Aorta (tissue), 5 donors: ENCODE results near the gene TNIP1. TPM values are rescaled to one million over a fixed set of nuclear protein-coding genes. Genes with fewer than 3 reads are reported as not detected.

ENCODE experiments used
- ATAC-seq: fragments of 200-7000 bp; cut with Tn5 transposase; one replicate; pipeline ENCODE4 v1.9.1; 2022; ENCODE audit warnings: moderate library complexity; ENCODE audit not compliant: low FRiP score
- DNase-seq, 2 donors: peaks; one replicate each; pipeline ENCODE4 v3.0.0-alpha.2; 2020
- H3K27ac ChIP-seq, 2 donors: one replicate each; pipeline ENCODE4 v1.5.1; 2013; ENCODE audit warnings: low read length in 2 of 2, mild to moderate bottlenecking in 2 of 2, moderate library complexity in 2 of 2, control low read depth in 1 of 2, inconsistent platforms in 1 of 2, low read depth in 1 of 2
- H3K27me3 ChIP-seq, 2 donors: one replicate each; pipeline ENCODE4 v1.6.1; 2013; ENCODE audit warnings: control low read depth in 1 of 2, low read length in 1 of 2, mild to moderate bottlenecking in 1 of 2, moderate library complexity in 1 of 2; ENCODE audit not compliant: insufficient read depth in 2 of 2, control insufficient read depth in 1 of 2
- H3K36me3 ChIP-seq, 2 donors: one replicate each; pipeline ENCODE4 v1.6.1; 2013; ENCODE audit warnings: control low read depth in 1 of 2, low read length in 1 of 2, mild to moderate bottlenecking in 1 of 2; ENCODE audit not compliant: insufficient read depth in 2 of 2, control insufficient read depth in 1 of 2
- H3K4me1 ChIP-seq, 2 donors: one replicate each; pipeline ENCODE4 v1.6.1; 2013; ENCODE audit warnings: low read length in 2 of 2, control low read depth in 1 of 2, mild to moderate bottlenecking in 1 of 2, moderate library complexity in 1 of 2; ENCODE audit not compliant: insufficient read depth in 2 of 2, control insufficient read depth in 1 of 2
- H3K4me3 ChIP-seq, 2 donors: one replicate each; pipeline ENCODE4 v1.5.1; 2013; ENCODE audit warnings: low read length in 2 of 2, control low read depth in 1 of 2, mild to moderate bottlenecking in 1 of 2
- H3K9me3 ChIP-seq: one replicate; pipeline ENCODE4 v1.6.1; 2013; ENCODE audit warnings: mild to moderate bottlenecking, low read length; ENCODE audit not compliant: control insufficient read depth
- WGBS, 2 donors: extraction: QIAGEN DNeasy Blood & Tissue Kit; methylation state at CpG; one replicate each; pipeline ENCODE4 v1.1.7; 2013; 5-methylcytosine and 5-hydroxymethylcytosine counted together
- intact Hi-C, 2 donors: fragments of 100-400 bp; cut with DNase I; formaldehyde crosslinking; loops; one replicate each; pipeline versions ENCODE4 v1.14.2 to v1.15.0; 2022
- polyA plus RNA-seq, 2 donors: library from polyadenylated mRNA; stranded (reverse); fragments of 200-250 nt; gene quantifications; one replicate each; pipeline ENCODE4 v1.2.3, GENCODE V29; 2013
- total RNA-seq, 2 donors: library from RNA; stranded (reverse); fragmentation: NEBNext Ultra II Directional; extraction: Animal tissue kit (Norgen Biotek cat#: 25700); gene quantifications; one replicate each; pipeline ENCODE4 v1.2.1, GENCODE V29; 2021
- donor health status: healthy with polysubstance abuse.
- donor health status: Bipolar disorder and iron deficiency.
- donor health status: DM: no; HTN: no; CAD: no.
- donor health status: DM: no; HTN: no; CAD: no.
- donor health status: DM: yes; HTN: yes; CAD: no.

The TNIP1 gene
- total and polyA plus RNA-seq, 4 donors = 63.3 to 105 (median 81.8) TPM

DNA sequence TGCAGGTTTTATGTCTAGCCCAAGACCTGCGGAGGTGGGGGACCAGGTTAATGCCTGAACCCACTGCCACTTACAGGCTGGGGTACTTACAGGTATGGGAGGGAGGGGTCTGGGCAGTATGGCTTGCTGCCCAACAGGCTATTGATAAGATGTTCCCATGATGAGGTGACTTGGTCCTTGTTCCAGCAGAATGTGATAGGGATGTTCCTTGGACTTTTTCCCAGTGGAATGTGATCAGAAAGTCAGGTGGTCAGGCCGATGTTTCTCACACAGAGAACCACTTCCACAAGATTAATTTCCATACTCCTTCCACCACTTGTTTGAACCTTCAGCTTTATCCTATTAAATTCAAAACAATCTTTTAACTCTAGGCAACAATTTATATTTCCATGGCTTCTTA lies 87.4 kb downstream of the TNIP1 start:
- no peaks in the 10 kb centered on the region for H3K27me3 ChIP-seq
- no peak overlapping the region for H3K4me3 ChIP-seq
- no peaks in the 10 kb centered on the region for H3K4me1 ChIP-seq
- H3K9me3 ChIP-seq = peaks cover 3% of the 10 kb centered on the region
- intact Hi-C loops = no loop called here
- ATAC-seq = no peak
- no peak for DNase-seq
- no peaks in the 10 kb centered on the region for H3K36me3 ChIP-seq
- WGBS, 2 donors = 95% methylated on average over 2 of the region's 2 CpGs
- H3K27ac ChIP-seq = no peak overlapping the region

DNA sequence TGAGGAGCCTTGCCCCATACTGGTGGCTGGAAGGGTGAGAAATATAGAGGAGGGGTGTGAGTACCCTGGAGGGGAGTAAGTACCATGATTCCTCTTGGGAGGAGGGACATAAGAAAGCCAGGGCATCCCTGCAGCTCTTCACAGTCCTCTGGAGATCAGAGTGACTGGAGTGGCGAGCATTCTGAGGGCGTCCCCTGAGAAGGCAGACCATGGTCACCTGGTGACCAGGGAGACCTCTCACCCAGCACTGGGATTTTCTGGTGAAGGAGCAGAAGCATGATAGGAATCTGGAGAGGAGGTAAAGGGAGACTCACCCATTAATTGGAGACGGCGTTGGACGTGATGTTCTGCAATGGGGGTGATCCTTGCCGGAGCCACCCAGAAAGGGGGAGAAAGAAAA lies 88.1 kb downstream of the TNIP1 start:
- Histone ChIP-seq H3K36me3 (no peaks in the 10 kb centered on the region), H3K27me3 (no peaks in the 10 kb centered on the region), H3K4me3 (no peak overlapping the region), H3K4me1 (no peaks in the 10 kb centered on the region), H3K27ac (no peak overlapping the region), H3K9me3 (peaks cover 3% of the 10 kb centered on the region)
- DNase-seq (no peak), ATAC-seq (no peak)
- intact Hi-C loops = no loop called here
- WGBS, 2 donors = 98 to 99% methylated on average over 6 of the region's 6 CpGs

DNA sequence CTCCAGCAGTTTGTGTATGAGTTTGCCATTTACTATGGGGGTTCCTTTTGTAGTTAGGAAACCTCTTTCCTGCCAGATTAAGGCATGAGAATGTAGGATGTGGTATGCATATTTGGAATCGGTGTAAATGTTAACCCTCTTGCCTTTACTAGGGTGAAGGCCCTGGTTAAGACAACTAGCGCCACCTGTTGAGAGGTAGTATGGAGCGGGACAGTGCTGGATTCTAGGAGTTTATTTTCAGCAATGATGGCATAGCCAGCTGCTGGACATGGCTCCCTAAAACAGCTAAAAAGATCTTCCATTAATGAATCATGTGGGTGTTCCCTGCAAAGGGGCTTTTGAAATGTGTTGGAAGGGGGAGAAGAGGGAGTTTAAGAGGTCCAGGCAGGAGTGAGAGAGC lies 91.1 kb downstream of the TNIP1 start:
- H3K36me3 ChIP-seq = no peaks in the 10 kb centered on the region
- no peak for ATAC-seq
- no peaks in the 10 kb centered on the region for H3K4me1 ChIP-seq
- H3K27me3 ChIP-seq = no peaks in the 10 kb centered on the region
- no peak for DNase-seq
- WGBS, 2 donors = 63 to 78% methylated on average over 3 of the region's 3 CpGs
- peaks cover 3% of the 10 kb centered on the region for H3K9me3 ChIP-seq
- no peak overlapping the region for H3K27ac ChIP-seq
- intact Hi-C loops = no loop called here
- no peak overlapping the region for H3K4me3 ChIP-seq

DNA sequence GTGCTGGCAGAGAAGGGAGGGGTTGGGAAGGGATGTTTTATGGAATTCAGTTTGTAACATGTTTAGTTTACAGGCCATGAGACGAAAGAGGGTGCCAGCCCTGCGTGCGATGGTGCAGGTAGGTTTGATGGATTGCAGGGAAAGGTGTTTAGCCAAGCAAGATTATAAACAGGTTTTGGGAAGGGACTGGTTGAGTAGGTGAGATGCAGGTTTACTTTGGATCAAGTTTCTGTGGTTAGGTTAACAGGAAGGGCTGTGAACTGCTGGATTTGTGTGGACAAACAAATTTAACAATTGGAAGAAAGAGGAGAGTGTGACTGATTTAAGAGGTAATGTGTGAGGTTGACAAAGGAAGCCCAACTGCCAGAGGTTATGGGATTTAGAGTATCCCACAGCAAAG lies 93.1 kb downstream of the TNIP1 start:
- DNase-seq = no peak
- Histone ChIP-seq H3K27me3 (no peaks in the 10 kb centered on the region), H3K36me3 (no peaks in the 10 kb centered on the region), H3K4me3 (no peak overlapping the region), H3K9me3 (peaks cover 7% of the 10 kb centered on the region), H3K27ac (no peak overlapping the region), H3K4me1 (no peaks in the 10 kb centered on the region)
- 87 to 92% methylated on average over 3 of the region's 3 CpGs for WGBS, 2 donors
- no peak for ATAC-seq
- intact Hi-C loops = no loop called here

Other genes with a start within 250 kb of the TNIP1 start
- gene IRGM, start 234.5 kb downstream of the TNIP1 start, total RNA-seq = under 1 TPM in 1 of 2 donors, not detected in 1; 0.30 TPM
- not detected for gene IRGM, start 234.5 kb downstream of the TNIP1 start, polyA plus RNA-seq
- 1 to 10 TPM; 6.0 to 6.6 TPM for gene ZNF300, start 176.1 kb downstream of the TNIP1 start, total RNA-seq
- gene ZNF300, start 176.1 kb downstream of the TNIP1 start, polyA plus RNA-seq = 10 to 100 TPM in 1 of 2 donors, 1 to 10 TPM in 1; 4.0 to 10.9 TPM
- 1,000 to 10,000 TPM in 1 of 2 donors, 100 to 1,000 TPM in 1; 694 to 1,257 TPM for gene GPX3, start 60.4 kb downstream of the TNIP1 start, total RNA-seq
- 100 to 1,000 TPM; 514 to 520 TPM for gene GPX3, start 60.4 kb downstream of the TNIP1 start, polyA plus RNA-seq
- 100 to 1,000 TPM; 277 to 284 TPM for gene ANXA6, start 76.7 kb upstream of the TNIP1 start, total RNA-seq
- 100 to 1,000 TPM in 1 of 2 donors, 10 to 100 TPM in 1; 93.4 to 187 TPM for gene ANXA6, start 76.7 kb upstream of the TNIP1 start, polyA plus RNA-seq
- gene CCDC69, start 143.1 kb upstream of the TNIP1 start, total RNA-seq = 10 to 100 TPM; 51.9 to 70.7 TPM
- 10 to 100 TPM in 1 of 2 donors, 1 to 10 TPM in 1; 9.8 to 37.2 TPM for gene CCDC69, start 143.1 kb upstream of the TNIP1 start, polyA plus RNA-seq
- 10 to 100 TPM; 25.0 to 32.7 TPM for gene GM2A, start 172.2 kb upstream of the TNIP1 start, total RNA-seq
- gene GM2A, start 172.2 kb upstream of the TNIP1 start, polyA plus RNA-seq = 10 to 100 TPM; 13.7 to 17.2 TPM
- not detected for gene SLC36A3, start 222.7 kb upstream of the TNIP1 start, total RNA-seq
- gene SLC36A3, start 222.7 kb upstream of the TNIP1 start, polyA plus RNA-seq = not detected